Activated CD4-positive, alpha-beta T cell treated with anti-CD3 and anti-CD28 coated beads, Interleukin-2, Interleukin-6, amounts not matched to agents 100 ng/mL and 50 ng/mL, durations not matched to agents 16 hours and 8 hours (primary cell): Measurements from ENCODE around the gene SMG7.

Experiments
- DNase-seq: peaks from one replicate; pipeline ENCODE4 v3.0.0-alpha.2; 2020

Gene SMG7

DNA sequence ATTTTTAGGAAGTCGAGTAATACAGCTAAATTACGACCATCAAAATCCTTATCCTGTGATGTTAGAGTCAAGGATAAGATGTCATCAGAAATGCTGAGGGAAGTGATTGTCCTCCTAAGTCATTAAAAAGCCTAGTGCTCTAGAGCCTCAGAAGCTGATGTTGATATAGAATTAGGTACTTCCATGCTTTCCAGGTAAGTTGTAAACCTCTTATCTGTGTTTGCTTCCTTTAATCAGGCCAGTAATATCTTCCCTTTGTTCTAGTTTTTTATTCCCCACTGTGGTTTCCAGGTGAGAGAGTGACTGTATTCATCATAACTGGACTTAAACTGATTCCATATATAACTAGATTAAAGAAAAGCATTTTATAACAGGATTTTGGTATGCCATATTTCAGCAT lies 44.4 kb downstream of the SMG7 start:
- no peak for DNase-seq

DNA sequence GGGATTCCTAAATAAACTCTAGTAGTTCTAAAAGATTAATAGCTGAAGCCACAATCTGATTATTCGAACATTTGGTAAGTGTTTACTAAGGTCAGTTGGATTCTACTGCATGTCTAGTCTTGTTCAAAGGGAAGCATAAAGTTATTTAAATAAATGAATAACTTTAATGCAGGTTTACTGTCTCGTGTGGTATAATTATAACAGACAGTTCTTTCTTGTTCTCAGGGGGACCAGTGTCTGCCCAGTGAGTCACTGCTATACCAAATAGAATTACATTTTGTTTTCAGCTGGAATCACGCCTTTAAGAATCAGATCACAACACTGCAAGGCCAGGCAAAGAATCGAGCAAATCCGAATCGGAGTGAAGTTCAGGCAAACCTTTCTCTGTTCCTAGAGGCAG lies 45.1 kb downstream of the SMG7 start:
- DNase-seq, result no peak

DNA sequence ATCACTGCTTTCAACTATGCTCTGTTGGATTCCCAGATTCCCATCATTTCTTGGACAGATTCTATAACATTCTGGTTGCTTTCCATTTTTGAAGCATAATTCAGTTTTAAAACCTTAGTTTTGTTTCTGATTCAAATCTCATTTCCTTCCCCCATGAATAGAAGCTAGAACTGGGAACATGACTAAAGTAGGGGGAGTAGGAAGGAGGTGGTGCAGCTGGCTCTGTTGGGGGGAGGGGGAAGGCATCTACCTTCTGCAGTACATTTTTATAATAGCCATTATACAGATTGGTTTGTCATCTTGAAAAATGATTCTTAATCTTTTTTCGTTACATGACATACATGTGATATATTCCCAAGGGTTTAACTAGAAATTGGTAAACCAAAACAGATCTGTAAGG lies 48.1 kb downstream of the SMG7 start:
- no peak for DNase-seq

DNA sequence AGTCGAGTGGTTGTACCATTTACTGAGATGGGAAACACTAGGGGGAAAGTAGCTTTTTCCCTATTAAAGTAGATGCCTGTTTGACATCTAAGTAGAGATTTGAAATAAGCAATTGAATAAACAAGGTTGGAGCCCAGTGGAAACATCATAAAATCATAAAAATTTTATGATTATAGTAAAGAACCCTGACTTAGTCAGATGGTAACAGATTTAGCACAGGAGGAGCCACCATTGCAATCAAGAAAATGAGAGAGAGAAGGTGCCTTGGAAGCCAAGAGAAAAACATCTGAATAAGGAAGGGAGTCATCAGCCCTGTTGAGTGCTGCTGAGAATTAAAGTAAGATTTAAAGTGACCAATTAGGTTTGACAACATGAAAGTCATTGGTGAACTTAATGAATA lies 49.8 kb downstream of the SMG7 start:
- no peak for DNase-seq

DNA sequence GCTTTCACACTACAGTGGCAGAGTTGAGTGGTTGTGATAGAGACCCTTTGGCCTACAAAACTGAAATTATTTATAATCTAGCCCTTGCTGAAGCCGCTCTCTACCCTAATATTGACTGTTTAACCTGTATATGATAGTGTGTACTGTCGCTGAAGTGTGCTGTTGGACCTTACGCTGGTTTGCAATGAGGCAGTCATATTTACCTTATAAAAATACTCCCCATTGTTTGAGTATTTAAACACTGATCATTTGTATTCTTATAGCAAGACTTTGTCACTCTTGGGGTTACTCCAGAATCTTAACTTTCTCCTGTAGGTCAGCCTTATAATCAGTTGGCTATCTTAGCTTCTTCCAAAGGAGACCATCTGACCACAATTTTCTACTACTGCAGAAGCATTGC lies 56.3 kb downstream of the SMG7 start:
- no peak for DNase-seq

DNA sequence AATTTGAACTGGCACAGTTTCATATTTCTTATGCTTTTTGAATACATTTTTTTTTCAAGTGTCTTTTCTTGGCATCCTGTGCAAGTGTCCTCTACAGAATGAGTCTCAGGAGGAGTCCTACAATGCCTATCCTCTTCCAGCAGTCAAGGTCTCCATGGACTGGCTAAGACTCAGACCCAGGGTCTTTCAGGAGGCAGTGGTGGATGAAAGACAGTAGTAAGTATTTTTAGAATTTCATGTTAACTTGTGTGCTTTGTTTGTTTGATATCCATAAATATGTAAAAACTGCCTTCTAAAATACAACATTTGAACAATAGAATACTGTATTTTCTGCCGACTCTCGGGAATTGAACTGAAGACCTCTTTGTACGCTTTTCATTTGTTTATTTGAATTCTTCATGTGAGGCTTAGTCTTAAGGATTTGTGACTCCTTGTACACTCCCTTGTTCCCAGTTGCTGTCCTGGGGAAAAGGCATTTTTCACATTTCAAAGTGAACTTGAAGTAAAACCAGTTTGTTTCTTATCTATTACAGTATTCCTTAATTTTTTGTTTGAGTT lies 61.4 kb downstream of the SMG7 start:
- no peak for DNase-seq

DNA sequence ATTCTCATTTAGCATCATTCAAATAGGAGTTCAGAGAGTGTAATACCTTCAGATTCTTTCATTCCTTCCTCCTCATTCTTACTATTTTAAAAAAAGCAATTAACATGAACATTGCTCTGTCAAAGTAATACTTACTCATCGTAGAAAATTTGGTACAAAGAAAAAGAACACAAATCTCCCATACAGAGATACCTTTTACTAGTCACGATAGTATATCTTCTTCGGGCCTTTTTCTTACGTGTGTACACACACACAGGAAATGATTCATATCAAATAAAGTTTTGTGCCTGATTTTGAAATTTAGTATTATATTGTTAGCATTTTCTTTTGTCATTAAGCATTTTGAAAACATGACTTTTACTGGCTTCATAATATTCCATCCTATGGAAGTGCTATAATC lies 65.1 kb downstream of the SMG7 start:
- DNase-seq, result no peak

DNA sequence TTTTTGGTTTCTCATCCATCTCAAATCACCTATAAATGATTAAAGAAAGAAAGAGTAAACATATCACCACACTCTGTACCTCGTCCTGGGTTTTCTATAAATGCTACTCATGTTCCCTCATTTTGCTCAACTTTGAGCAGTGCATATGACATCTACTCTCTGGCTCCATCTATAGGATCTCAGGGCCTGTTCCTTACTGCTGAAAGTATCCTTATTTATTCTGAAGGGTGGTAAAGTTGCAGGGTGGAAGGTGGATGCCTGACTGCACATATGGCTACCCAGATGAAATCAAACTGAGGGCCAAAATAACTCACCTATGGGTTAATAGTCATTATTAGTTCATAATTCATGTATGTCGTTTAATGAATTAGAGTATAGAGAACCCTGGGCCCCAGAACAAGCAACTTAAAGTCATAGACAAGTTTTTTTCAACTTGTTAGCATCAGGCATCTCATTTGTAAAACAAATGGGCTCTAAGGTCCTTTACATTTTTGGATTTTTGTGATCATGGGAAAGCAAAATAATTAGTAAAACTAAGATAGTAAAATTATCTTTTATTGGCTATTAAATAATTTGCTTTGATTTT lies 71.4 kb downstream of the SMG7 start:
- DNase-seq, result peak; percentile 55

DNA sequence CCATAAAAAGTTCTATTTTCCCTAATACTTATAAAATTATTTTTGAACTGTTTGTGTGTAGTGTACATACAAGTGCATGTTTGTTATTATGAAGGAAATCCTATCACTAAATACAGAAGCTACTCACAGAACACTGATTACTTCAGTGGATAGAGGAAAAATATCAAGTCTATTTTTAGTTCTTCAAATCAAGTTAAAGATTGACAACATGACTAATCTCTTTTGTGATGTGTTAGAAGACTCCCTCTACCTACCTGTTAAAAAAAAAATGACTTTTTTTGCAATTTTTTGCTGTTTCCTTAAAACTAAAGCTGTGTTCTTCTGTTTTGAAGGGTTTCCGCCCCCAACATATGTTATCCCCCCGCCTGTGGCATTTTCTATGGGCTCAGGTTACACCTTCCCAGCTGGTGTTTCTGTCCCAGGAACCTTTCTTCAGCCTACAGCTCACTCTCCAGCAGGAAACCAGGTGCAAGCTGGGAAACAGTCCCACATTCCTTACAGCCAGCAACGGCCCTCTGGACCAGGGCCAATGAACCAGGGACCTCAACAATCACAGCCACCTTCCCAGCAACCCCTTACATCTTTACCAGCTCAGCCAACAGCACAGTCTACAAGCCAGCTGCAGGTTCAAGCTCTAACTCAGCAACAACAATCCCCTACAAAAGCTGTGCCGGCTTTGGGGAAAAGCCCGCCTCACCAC lies 72.4 kb downstream of the SMG7 start:
- no peak for DNase-seq

DNA sequence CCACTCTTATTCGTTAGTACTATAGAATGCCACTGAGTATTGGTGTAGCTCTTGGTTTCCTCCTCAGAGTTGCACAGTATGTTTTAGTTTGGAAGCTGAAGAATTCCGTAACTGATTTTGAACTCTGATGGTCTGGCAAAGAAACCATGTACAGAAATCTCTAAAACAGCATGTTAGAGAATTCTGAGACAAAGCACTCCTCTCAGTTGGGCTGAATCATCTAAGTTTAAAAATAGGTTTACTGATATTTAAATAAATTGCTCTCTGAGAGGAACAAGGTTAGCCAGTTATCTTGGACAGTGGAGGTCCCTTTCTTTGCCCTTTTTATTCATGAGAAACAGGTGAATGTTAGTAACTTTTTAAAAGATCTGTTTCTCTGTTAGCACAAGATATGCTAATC lies 74.1 kb downstream of the SMG7 start:
- no peak for DNase-seq

DNA sequence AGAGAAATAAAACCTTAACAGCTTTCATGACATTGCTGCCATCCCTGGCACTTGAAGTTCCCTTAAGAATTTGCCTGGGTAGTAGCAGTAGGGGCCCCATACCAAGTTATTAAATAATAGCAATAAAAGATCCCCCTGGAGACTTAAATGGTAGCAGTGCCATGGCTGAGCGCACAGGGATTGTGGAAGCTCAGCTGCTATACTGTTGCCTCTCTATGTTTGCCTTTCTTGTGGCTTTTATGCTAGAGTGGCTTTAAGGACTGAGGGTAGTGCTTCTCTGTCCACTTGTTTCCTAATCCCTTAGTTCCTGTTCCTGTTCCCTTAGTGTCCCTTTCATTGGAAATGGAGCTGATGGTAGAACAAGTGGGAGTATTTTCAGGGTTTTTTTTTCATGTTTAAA lies 75.8 kb downstream of the SMG7 start:
- DNase-seq, result no peak

DNA sequence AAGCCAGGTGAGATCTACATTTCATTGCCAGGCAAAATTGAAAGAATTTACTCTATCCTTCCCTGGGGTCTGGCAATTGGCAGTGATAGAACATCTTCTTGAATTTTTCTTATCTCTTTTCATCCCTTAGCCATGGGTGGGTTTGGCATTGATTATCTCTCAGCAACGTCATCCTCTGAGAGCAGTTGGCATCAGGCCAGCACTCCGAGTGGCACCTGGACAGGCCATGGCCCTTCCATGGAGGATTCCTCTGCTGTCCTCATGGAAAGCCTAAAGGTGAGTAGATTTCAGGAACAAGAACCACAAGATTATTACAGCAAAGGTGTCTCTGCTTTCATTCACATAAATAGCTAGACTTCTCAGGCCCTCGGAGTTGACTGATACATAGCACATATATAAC lies 78.6 kb downstream of the SMG7 start:
- no peak for DNase-seq

DNA sequence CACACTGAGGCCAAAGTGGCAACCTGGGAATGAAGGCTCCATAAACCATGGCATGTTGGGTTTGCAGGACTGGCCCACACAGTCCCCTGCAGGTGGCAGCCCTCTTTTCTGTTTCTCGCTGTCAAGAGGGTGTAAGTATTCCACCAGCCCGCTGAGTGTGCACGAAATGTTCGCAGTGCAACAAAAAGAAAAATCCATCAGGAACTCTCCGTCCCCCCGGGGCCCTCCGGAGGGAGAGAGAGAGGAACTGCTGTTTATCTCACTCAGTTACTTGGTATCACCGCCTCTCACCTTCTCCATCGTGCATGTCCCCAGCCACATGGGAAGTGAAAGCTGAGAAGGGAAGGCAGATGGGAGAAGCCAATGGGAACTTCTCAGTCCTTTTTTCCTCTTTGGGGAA lies 79.6 kb downstream of the SMG7 start:
- no peak for DNase-seq

DNA sequence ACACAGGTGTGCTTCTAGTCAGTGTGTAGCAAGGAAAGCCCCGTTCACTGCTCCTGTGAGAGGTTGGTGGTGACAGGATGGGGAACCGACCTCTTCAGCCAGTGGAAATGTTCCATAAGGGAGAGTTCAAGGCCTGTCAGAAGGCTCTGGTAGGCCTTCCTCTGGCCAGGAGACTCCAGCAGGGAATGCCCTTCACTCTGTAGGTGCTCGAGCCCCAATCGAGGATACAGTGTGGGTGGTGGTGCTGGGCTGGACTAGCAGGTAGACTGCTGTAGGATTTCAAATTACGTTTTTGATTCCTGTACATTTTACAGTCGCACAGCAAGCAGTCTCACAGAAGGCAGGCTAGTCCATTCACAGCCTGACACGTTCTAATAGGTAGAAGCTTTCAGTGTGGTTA lies 80.1 kb downstream of the SMG7 start:
- DNase-seq, result no peak

DNA sequence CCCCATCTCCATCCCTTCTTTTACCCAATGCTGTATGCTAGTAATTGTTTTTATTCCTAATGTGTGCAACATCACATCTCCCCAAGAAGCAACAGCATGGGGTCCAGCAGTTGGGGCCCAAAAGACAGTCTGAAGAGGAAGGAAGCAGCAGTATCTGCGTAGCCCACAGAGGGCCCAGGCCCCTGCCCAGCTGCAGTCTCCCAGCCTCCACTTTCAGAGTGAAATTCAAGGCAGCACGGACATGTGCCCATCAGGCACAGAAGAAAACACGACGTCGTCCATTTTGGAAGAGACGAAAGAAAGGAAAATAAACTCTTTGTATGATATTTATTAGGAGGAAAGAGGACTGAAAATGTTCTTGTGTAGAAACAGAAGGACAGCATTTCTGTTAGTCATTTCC lies 80.6 kb downstream of the SMG7 start:
- no peak for DNase-seq

DNA sequence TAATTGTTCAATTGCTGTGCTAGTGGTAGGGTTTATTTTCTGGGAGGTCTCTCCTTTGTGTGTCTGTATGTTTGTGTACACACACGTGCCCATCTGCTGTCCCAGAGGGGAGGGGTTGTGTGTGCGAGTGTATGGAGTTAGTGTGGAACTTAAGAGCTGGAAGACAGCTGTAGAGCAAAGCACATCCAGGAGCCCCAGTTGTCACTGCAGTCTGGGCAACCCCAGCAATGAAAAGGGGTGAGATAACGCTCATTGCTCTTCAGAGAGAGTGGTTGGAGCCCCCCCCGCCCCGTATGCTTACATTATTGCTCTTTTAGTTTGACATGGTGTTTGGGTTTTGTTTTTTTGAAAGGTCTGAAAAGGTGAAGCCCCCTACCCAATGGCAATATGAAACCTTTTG lies 81.0 kb downstream of the SMG7 start:
- no peak for DNase-seq

DNA sequence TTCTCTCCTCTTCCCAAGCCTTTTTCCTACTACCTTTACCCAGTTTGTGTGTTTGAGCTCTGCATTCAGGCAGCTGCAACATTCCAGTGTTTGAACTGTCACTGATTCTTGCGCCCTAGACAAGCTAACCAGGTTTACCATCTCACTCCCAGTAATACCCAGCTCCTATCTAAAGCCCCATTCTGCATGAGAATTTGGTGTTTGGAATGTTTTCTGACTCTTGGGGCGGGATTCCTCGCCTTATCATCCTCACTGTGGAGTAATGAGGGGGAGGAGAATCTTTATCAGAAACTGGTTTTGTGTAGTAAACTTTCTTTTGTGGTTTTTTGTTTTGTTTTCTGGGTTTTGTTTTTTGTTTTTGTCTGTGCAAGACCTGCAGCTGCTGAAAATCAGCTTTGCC lies 81.5 kb downstream of the SMG7 start:
- no peak for DNase-seq

DNA sequence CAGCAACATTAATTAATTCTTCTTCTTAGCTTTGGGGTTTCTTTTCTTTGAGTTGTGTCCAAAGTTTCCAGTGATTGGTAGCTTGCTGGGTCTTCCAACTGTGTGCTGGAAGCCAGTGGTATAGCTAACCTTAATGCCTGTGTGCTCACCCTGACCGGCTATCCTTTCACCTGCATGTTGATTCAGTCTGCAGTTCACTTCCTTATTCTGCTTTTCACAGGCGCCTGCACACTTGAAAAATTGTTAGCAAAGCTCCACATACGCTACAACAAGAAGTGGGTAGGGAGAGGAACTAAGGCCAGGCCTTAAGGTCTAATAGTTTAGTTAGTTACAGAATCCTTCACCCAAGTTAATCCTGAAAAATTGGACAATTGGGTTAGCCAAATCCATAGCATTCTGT lies 82.3 kb downstream of the SMG7 start:
- no peak for DNase-seq

DNA sequence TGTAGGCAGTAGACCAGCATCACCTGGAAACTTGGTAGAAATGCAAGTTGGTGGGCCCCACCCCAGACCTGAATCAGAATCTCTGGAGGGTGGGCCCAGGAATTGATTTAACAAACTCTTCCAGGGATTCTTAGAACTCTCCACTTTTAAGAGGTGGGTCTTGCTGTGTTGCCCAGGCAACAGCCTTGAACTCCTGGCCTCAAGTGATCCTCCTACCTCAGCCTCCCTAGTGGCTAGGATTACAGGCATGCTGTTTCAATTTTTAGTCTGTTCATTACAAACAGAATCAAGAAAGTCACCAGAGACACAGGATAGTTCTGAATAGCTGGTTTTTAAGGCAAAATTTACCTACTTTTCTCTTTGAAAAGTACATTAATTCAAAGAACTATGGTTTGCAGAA lies 86.8 kb downstream of the SMG7 start:
- DNase-seq, result no peak

DNA sequence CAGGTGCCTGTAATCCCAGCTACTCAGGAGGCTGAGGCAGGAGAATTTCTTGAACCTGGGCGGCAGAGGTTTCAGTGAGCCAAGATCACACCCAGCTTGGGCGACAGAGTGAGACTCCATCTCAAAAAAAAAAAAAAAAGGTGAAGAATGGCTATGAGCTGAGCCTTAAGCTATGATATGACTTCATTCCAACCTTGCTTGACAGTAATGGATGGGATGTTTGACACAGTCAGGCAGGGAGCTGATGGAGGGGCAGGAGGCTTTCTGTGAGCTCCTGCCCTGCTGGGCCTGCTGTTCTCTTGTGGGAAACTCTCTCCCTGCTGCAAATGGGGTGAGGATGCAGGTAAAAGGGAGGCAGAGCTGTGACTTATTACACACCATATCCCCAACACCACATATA lies 90.4 kb downstream of the SMG7 start:
- DNase-seq, result no peak

DNA sequence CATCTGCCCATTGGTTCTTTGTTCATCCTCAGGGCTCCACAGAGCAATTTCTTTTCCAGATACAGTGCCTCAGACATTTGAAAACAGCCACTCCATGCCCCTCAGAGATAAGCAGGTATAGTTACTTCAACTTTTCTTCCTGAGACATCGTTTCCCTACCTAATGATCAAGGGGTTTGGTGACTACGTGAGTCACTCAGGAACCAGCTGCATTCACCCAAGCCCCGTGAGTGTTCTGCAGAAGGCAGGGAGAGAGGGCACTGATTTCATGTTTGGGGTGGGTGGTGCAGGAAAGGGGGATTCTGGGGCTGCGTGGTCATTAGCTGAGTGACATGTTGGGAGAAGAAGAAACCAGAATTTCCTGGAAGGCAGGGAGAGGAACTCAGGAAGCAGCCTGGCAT lies 93.0 kb downstream of the SMG7 start:
- no peak for DNase-seq

DNA sequence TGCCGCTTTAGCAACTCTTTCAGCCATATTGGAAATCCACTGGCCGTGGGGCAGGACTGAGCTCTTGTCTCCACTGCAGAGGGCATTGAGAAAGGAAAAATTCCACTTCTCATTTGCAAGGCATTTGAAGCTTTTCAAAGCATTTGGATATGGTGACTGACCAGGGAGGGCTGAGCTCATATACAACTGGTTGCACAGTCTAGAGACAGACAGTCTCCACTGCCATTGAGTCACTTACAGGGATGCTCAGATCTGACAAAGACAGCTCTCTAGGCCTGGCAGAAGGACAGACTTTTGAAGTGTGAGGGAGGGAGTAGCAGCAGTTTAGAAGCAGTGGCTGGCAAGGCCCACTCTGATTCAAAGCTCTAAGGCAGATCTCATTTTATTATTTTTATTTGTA lies 93.7 kb downstream of the SMG7 start:
- DNase-seq, result no peak

DNA sequence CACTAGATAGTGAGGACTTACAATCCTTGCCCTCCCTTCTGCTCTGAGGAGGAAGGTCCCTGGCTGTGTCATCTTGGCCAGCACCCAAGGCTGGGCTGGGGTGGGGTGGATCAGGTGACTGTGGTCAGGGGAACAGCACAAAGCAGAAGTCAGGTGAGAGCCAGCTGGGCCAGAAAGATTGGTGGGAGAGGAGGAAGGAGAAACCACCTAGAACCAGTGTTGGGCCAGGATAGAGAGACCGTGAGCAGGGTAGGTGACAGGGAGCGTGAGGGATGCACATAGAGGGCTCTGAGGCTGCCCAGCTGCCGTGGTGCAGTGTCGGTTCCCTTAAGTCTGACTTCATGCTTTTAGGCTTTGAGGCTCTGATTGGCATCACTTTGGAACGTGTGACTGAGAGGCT lies 95.3 kb downstream of the SMG7 start:
- DNase-seq, result no peak

DNA sequence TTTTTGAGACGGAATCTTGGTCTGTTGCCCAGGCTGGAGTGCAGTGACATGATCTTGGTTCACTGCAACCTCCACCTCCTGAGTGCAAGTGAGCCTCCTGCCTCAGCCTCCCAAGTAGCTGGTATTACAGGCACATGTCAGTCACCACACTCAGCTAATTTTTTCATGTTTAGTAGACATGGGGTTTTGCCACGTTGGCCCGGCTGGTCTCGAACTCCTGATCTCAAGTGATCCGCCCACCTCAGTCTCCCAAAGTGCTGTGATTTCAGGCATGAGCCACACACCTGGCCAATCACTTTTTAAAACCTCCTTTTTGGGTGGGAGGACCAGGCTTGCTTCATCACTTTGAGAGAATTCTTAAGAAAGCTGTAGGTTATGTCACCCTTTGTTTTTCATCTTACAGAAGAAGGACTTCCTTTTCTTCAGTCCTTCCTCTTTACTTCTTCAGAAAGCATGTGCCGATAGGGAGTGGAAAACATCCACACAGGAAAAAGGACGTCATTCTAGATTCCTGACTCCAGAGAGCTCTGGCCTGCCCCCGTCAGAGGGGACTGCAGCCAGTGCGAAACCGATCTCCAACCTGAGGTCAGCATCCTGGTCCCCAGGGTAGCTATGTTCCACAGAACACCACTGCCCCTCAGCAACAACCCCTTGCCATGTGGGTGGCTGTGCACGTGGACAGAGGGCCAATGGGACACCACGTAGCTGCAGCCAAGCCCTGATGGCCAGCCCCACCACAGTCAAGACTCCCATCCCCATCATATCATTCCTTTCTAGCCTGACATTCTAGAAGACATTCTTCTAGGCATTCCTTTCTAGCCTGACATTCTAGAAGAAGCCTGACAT lies 96.1 kb downstream of the SMG7 start:
- DNase-seq, result no peak
